SK-N-SH (cell line): ENCODE measurements around the gene STK25.

Source experiments
- CTCF ChIP-seq: fragments of 200-600 bp; sonication (generic); IDR thresholded peaks from 2 replicates; pipeline ENCODE4 v1.6.1; 2017; ENCODE audit warnings: antibody characterized with exemption, mild to moderate bottlenecking, moderate library complexity
- ELF1 ChIP-seq: IDR thresholded peaks from 2 replicates; pipeline ENCODE4 v1.4.0; 2012
- EP300 ChIP-seq, 2 experiments: IDR thresholded peaks; 2 replicates each; pipeline versions ENCODE4 v1.4.0 to v1.6.1; 2012; ENCODE audit warnings: borderline replicate concordance in 1 of 2, low read depth in 1 of 2, low read length in 1 of 2
- EZH2phosphoT487 ChIP-seq: fragments of 200-600 bp; sonication (generic); IDR thresholded peaks from 2 replicates; pipeline ENCODE4 v1.6.1; 2017; ENCODE audit warnings: low read depth, mixed run types, mild to moderate bottlenecking, antibody characterized with exemption, moderate library complexity, borderline replicate concordance
- GATA2 ChIP-seq: sonication (generic); formaldehyde crosslinking; IDR thresholded peaks from 2 replicates; pipeline ENCODE4 v1.5.0; 2020; ENCODE audit warnings: mild to moderate bottlenecking, missing genetic modification reagents
- MXI1 ChIP-seq: IDR thresholded peaks from 2 replicates; pipeline ENCODE4 v1.6.1; 2012; ENCODE audit warnings: mild to moderate bottlenecking, low read depth, low read length, improper control_type of control experiment
- PBX3 ChIP-seq: IDR thresholded peaks from 2 replicates; pipeline ENCODE4; 2012
- RAD21 ChIP-seq: IDR thresholded peaks from 2 replicates; pipeline ENCODE4 v1.6.1; 2012; ENCODE audit warnings: mild to moderate bottlenecking, low read length
- REST ChIP-seq: IDR thresholded peaks from 2 replicates; pipeline ENCODE4 v1.6.1; 2012; ENCODE audit warnings: mild to moderate bottlenecking, low read depth, low read length, moderate library complexity
- SIN3A ChIP-seq: IDR thresholded peaks from 2 replicates; pipeline ENCODE4 v1.6.1; 2012; ENCODE audit warnings: low read depth, mild to moderate bottlenecking, low read length, moderate library complexity, borderline replicate concordance
- YY1 ChIP-seq: IDR thresholded peaks from 2 replicates; pipeline ENCODE4 v1.4.0; 2012; ENCODE audit warnings: low read depth, mild to moderate bottlenecking
- ZBTB33 ChIP-seq: IDR thresholded peaks from 2 replicates; pipeline ENCODE4 v1.4.0; 2012; ENCODE audit warnings: low read depth, borderline replicate concordance

GRCh38 chr2:241505781-241506201 lies 2.6 kb downstream of the STK25 start:
- TF ChIP-seq CTCF (no peak), REST (no peak), YY1 (no peak), EZH2phosphoT487 (no peak), RAD21 (no peak), SIN3A (no peak), MXI1 (no peak), ELF1 (no peak), GATA2 (CRISPR knock-in tag) (no peak), PBX3 (no peak), ZBTB33 (no peak), EP300 (IDR thresholded peaks at IDR 0.05; ENCODE audit: borderline replicate concordance in 1 of 2, low read depth in 1 of 2, low read length in 1 of 2) (no peak)
